ENCODE measurements around the gene KCNRG.
"Not testable (repeated sequence)": the region's sequence is repeated elsewhere in the genome, so short reads cannot be mapped to it uniquely, and the experiment has no call there.

Gene KCNRG

GRCh38 chr13:50012396-50013169 lies 2.7 kb upstream of the KCNRG start:
- no peak for DNase-seq (ENCODE audit: low read depth, low spot score)

GRCh38 chr13:50014386-50014785 lies 858 bp upstream of the KCNRG start:
- DNase-seq (ENCODE audit: low read depth, low spot score), result no peak

DNA sequence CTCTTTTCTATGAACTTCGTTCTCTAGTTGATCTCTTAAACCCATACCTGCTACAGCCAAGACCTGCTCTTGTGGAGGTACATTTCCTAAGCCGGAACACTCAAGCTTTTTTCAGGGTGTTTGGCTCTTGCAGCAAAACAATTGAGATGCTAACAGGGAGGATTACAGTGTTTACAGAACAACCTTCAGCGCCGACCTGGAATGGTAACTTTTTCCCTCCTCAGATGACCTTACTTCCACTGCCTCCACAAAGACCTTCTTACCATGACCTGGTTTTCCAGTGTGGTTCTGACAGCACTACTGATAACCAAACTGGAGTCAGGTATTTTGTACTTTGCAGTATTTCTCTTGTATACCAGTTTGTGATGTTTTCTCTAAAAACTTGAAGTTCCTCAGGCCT lies 506 bp downstream of the KCNRG start:
- no peak for DNase-seq (ENCODE audit: low read depth, low spot score)

GRCh38 chr13:50016444-50016843 lies 1.2 kb downstream of the KCNRG start:
- DNase-seq (ENCODE audit: low read depth, low spot score), result peak; percentile 17

DNA sequence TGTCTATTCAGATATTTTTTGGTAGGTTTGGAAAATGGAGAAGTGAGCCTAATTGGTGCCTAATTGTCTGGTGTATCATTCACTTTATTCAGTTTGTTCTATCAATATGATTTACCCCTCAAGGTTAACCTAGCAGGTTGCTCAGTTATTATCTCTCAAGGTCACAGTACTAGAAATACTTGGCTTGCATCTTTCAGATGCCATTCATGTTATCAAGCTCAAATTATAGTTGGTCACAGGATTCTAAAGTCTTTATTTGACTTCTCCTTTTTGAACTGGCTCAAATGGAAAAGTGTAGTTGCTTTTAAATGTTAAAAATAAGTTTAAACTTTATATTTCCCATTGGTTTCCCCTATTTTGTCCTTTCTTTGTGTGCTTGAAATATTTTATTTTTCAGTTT lies 2.6 kb downstream of the KCNRG start:
- DNase-seq (ENCODE audit: low read depth, low spot score), result no peak

GRCh38 chr13:50025436-50025835 lies 10.2 kb downstream of the KCNRG start:
- no peak for DNase-seq (ENCODE audit: low read depth, low spot score)

- DNase-seq (ENCODE audit: low read depth, low spot score), result no peak
Observed at GRCh38 chr13:50026788-50027473, 11.7 kb downstream of the KCNRG start.

DNA sequence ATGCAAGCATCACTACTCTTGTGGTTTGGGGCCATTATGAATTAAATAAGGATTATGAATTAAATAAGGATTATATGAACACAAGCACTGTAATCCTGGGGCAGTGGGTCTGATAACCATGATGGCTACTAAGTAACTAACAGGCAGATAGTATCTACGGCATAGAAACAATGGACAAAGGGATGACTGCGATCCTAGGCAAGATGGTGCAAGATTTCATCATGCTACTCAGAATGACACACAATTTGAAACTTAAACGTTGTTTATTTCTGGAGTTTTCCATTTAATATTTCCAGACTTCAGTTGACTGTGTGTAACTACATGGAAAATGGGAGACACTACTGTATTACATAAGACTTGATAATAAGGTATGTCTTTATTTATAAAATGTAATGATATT lies 15.1 kb downstream of the KCNRG start:
- DNase-seq (ENCODE audit: low read depth, low spot score), result no peak

- DNase-seq (ENCODE audit: low read depth, low spot score), result peak; percentile 21
Observed at GRCh38 chr13:50033725-50034124, 18.5 kb downstream of the KCNRG start.

DNA sequence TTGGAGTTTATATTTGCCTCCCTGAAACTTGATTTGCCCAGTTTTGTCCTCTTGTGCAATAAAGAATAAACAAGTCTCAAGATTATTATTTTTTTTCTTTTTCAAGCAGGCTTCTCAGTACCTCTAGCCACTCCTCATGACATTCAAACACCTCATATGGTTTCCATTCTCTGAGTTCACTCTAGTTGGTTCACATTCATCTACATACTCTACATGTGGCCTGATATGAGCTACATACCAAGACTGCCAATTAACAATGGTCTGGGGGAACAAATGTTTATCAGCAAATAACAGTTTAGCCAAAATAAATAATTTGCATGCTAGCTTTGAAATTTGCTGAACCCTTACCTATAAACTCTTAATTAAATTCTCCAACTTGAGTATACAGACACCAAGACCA lies 22.5 kb downstream of the KCNRG start:
- DNase-seq (ENCODE audit: low read depth, low spot score), result no peak

GRCh38 chr13:50038266-50038665 lies 23.0 kb downstream of the KCNRG start:
- no peak for DNase-seq (ENCODE audit: low read depth, low spot score)

DNA sequence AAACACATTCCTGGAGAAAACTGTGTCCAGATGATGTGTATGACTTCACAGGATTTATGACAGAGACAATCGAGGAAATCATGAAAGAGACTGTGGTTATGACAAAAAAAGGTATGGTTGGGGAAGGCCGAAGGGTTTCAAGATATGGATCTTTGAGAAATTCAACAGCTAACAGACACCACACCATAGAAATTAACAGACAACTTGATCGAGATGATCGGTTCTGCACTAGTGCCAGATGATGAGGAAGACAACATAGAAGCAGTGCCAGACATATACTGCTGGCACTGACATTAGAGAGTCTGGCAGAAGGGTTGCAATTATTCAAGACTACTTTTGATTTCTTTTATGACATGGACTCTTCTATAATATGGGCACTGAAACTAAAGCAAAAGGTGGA lies 37.2 kb downstream of the KCNRG start:
- peak; percentile 36 for DNase-seq (ENCODE audit: low read depth, low spot score)

DNA sequence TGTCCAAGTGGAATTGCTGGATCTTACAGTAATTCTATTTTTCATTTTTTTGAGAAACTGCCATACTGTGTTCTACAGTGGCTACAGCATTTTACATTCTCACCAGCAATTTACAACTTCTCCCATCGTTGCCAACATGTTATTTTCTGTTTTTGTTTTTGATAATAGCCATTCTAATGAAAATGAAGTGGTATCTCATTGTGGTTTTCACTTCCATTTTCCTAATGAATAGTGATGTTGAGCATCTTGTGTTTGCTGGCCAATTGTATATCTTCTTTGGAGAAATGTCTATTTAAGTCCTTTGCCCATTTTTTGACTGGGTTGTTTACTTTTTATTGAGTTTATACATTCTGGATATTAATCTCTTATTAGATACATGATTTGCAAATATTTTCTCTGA lies 38.6 kb downstream of the KCNRG start:
- no peak for DNase-seq (ENCODE audit: low read depth, low spot score)

GRCh38 chr13:50055454-50055853 lies 40.2 kb downstream of the KCNRG start:
- no peak for DNase-seq (ENCODE audit: low read depth, low spot score)

DNA sequence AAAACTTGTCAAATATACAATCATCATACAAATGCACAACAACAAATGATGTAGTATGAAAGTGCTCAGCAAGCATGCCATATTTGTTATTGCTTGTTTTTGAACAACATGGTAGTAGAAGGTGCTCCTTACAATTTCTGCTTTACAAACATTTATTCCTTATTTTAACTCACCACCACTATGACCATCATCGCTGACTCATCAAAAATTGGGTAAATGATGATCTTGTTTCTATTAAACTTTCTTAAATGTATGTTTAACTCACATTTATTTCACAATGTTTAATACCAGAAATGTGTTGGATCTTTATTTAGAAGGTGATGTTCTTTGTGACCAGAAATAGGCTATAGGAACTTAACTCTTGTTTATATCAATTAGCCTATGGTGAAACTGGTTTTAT lies 45.5 kb downstream of the KCNRG start:
- DNase-seq (ENCODE audit: low read depth, low spot score), result no peak

DNA sequence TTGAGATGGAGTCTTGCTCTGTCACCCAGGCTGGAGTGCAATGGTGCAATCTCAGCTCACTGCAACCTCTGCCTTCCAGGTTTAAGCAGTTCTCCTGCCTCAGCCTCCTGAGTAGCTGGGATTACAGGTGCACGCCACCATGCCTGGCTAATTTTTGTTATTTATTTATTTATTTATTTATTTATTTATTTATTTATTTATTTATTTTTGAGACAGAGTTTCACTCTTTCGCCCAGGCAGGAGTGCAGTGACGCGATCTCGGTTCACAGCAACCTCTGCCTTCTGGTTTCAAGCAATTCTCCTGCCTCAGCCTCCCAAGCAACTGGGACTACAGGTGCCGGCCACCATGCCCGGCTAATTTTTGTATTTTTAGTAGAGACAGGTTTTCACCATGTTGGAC lies 47.1 kb downstream of the KCNRG start:
- not testable (repeated sequence) for DNase-seq (ENCODE audit: low read depth, low spot score)

GRCh38 chr13:50065712-50066111 lies 50.5 kb downstream of the KCNRG start:
- no peak for DNase-seq (ENCODE audit: low read depth, low spot score)

DNA sequence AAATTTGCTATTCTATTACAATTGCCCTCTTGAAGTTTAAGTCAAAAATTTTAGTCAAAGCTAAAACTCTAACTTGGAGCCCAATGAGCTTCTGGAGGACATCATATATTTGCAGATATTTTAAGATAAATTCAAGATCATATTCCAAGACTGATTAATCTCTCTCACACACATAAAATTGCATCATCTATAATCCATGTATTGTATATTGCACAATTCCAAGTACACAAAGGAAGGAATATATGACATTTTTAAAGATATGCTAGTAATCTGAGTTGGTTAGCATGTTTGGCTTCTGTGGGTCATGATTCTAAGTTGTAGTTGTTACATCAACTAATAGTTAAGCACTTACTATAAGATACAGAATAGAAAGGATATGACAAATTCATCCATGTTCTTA lies 53.3 kb downstream of the KCNRG start:
- no peak for DNase-seq (ENCODE audit: low read depth, low spot score)

- DNase-seq (ENCODE audit: low read depth, low spot score), result no peak
Observed at GRCh38 chr13:50069261-50069660, 54.0 kb downstream of the KCNRG start.

GRCh38 chr13:50070186-50070585 lies 54.9 kb downstream of the KCNRG start:
- DNase-seq (ENCODE audit: low read depth, low spot score), result no peak

All from astrocyte of the hippocampus (primary cell).